HG02938 (cell line): Measurements from ENCODE around the gene MEOX1.

Experiments used
- ATAC-seq: cut with Tn5 transposase; IDR thresholded peaks from one replicate; pipeline ENCODE4 v1.9.1; 2021; ENCODE audit warnings: mild to moderate bottlenecking, moderate library complexity; ENCODE audit not compliant: unreplicated experiment

Gene MEOX1

GRCh38 chr17:43680461-43680860 lies 18.7 kb upstream of the MEOX1 start:
- ATAC-seq: no peak

- ATAC-seq: no peak
These were observed 18.2 kb upstream of the MEOX1 start for GRCh38 chr17:43679911-43680310.

GRCh38 chr17:43679401-43679800 lies 17.7 kb upstream of the MEOX1 start:
- no peak for ATAC-seq

GRCh38 chr17:43676471-43676870 lies 14.7 kb upstream of the MEOX1 start:
- no peak for ATAC-seq

- ATAC-seq: no peak
These were observed 12.7 kb upstream of the MEOX1 start for GRCh38 chr17:43674394-43674793.

GRCh38 chr17:43673516-43674323 lies 12.0 kb upstream of the MEOX1 start:
- no peak for ATAC-seq

- no peak for ATAC-seq
These were observed 10.2 kb upstream of the MEOX1 start for GRCh38 chr17:43671755-43672519.

GRCh38 chr17:43671031-43671692 lies 9.4 kb upstream of the MEOX1 start:
- no peak for ATAC-seq

GRCh38 chr17:43670645-43671030 lies 8.9 kb upstream of the MEOX1 start:
- no peak for ATAC-seq

- ATAC-seq: no peak
These were observed 8.4 kb upstream of the MEOX1 start for GRCh38 chr17:43669971-43670644.

GRCh38 chr17:43667947-43668348 lies 6.2 kb upstream of the MEOX1 start:
- no peak for ATAC-seq

- no peak for ATAC-seq
These were observed 5.8 kb upstream of the MEOX1 start for GRCh38 chr17:43667506-43667905.

- ATAC-seq: no peak
These were observed 4.2 kb upstream of the MEOX1 start for GRCh38 chr17:43665937-43666236.

GRCh38 chr17:43665084-43665936 lies 3.6 kb upstream of the MEOX1 start:
- ATAC-seq: no peak

- ATAC-seq: no peak
These were observed 2.4 kb upstream of the MEOX1 start for GRCh38 chr17:43664096-43664495.

- ATAC-seq: no peak
These were observed 1.7 kb upstream of the MEOX1 start for GRCh38 chr17:43663383-43663782.

- ATAC-seq: no peak
These were observed 855 bp upstream of the MEOX1 start for GRCh38 chr17:43662413-43663141.

- ATAC-seq: no peak
These were observed 767 bp downstream of the MEOX1 start for GRCh38 chr17:43660816-43661493.
